ENCODE results near the gene VNN1.

- TF ChIP-seq, protein P1, sequence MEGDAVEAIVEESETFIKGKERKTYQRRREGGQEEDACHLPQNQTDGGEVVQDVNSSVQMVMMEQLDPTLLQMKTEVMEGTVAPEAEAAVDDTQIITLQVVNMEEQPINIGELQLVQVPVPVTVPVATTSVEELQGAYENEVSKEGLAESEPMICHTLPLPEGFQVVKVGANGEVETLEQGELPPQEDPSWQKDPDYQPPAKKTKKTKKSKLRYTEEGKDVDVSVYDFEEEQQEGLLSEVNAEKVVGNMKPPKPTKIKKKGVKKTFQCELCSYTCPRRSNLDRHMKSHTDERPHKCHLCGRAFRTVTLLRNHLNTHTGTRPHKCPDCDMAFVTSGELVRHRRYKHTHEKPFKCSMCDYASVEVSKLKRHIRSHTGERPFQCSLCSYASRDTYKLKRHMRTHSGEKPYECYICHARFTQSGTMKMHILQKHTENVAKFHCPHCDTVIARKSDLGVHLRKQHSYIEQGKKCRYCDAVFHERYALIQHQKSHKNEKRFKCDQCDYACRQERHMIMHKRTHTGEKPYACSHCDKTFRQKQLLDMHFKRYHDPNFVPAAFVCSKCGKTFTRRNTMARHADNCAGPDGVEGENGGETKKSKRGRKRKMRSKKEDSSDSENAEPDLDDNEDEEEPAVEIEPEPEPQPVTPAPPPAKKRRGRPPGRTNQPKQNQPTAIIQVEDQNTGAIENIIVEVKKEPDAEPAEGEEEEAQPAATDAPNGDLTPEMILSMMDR (IDR thresholded peaks at IDR 0.05; ENCODE audit: extremely low read depth in 1 of 2, insufficient read depth in 1 of 2, low read depth in 1 of 2, low read length in 2 of 2) = peak in 1 of 2 donors; percentile 8
- TF ChIP-seq POLR2AphosphoS5 (IDR thresholded peaks at IDR 0.05; ENCODE audit: insufficient read depth, low read depth, low read length) (no peak), MYC (IDR thresholded peaks at IDR 0.05; ENCODE audit: low read depth, low read length) (no peak), EZH2 (IDR thresholded peaks at IDR 0.05; ENCODE audit: borderline replicate concordance, low read depth, low read length, severe bottlenecking) (no peak), POLR2A (IDR thresholded peaks at IDR 0.05; ENCODE audit: low read depth, low read length) (no peak), JUN (IDR thresholded peaks at IDR 0.05; ENCODE audit: borderline replicate concordance, insufficient read depth, insufficient read length, low read depth) (no peak)
These were observed 20.9 kb upstream of the VNN1 start for GRCh38 chr6:132734694-132735236.

Data from endothelial cell of umbilical vein (primary cell).